Panc1 (cell line): ENCODE measurements around the gene PAFAH1B2. TPM values are rescaled to one million over a fixed set of nuclear protein-coding genes. Genes with fewer than 3 reads are reported as not detected.

Experiments used
- ATAC-seq: fragments of 200-7000 bp; cut with Tn5 transposase; 2 replicates; pipeline ENCODE4 v1.9.1; 2020; ENCODE audit warnings: mild to moderate bottlenecking, moderate library complexity
- BruUV-seq: library from RNA; stranded (reverse); fragments of 400-500 nt; replicated peaks from 2 replicates; lab custom pipeline; 2021; lab: Mats Ljungman, UMichigan
- CTCF ChIA-PET: fragments of 300-600 bp; sonication (Branson Sonifier 250); formaldehyde crosslinking; loops from one replicate; lab custom pipeline; 2022; ENCODE audit warnings: antibody characterized with exemption; lab: Charles Lee
- POLR2A ChIA-PET: fragments of 300-600 bp; sonication (Branson Sonifier 250); formaldehyde crosslinking; loops from one replicate; lab custom pipeline; 2022; ENCODE audit warnings: antibody characterized with exemption; lab: Charles Lee
- DNase-seq: peaks from one replicate; pipeline ENCODE4 v3.0.0-alpha.2; 2010; ENCODE audit warnings: low read depth, low spot score
- H3K27ac ChIP-seq: 2 replicates; pipeline ENCODE4 v1.5.1; 2011; ENCODE audit warnings: mild to moderate bottlenecking, low read length, inconsistent platforms
- H3K27me3 ChIP-seq: fragments of 200-500 bp; sonication (Bioruptor generic); 2 replicates; pipeline ENCODE4 v1.6.0; 2014; ENCODE audit warnings: low read length, inconsistent platforms; ENCODE audit not compliant: control insufficient read depth, insufficient read depth
- H3K36me3 ChIP-seq: fragments of 200-500 bp; sonication (Bioruptor generic); 2 replicates; pipeline ENCODE4 v1.5.1; 2014; ENCODE audit warnings: inconsistent platforms, mild to moderate bottlenecking, low read length, moderate library complexity; ENCODE audit not compliant: control insufficient read depth, insufficient read depth
- H3K4me1 ChIP-seq: 2 replicates; pipeline ENCODE4 v1.5.1; 2011; ENCODE audit warnings: inconsistent platforms, mild to moderate bottlenecking, low read length, moderate library complexity; ENCODE audit not compliant: control insufficient read depth, insufficient read depth
- H3K4me3 ChIP-seq, 2 experiments: 2 replicates each; pipeline ENCODE4 v1.5.1; 2011 to 2012; ENCODE audit warnings: low read depth in 2 of 2, low read length in 2 of 2, mild to moderate bottlenecking in 2 of 2, inconsistent platforms in 1 of 2, moderate library complexity in 1 of 2
- H3K9me3 ChIP-seq: fragments of 200-500 bp; sonication (Bioruptor generic); 2 replicates; pipeline ENCODE4 v1.5.1; 2014; ENCODE audit warnings: low read depth, mild to moderate bottlenecking, inconsistent platforms, low read length, moderate library complexity; ENCODE audit not compliant: control insufficient read depth, insufficient read depth
- CTCF ChIP-seq: fragments of 450-650 bp; IDR thresholded peaks from 2 replicates; pipeline ENCODE4 v1.5.1; 2017; ENCODE audit warnings: mild to moderate bottlenecking
- POLR2AphosphoS5 ChIP-seq: IDR thresholded peaks from 2 replicates; pipeline ENCODE4 v1.6.1; 2012; ENCODE audit warnings: mild to moderate bottlenecking, low read depth, low read length, moderate library complexity
- REST ChIP-seq, 2 experiments: IDR thresholded peaks; 2 replicates each; pipeline ENCODE4 v1.6.1; 2011 to 2012; ENCODE audit warnings: low read depth in 2 of 2, control low read depth in 1 of 2, low read length in 1 of 2, mild to moderate bottlenecking in 1 of 2, moderate library complexity in 1 of 2; ENCODE audit not compliant: insufficient read depth in 1 of 2
- SIN3A ChIP-seq: IDR thresholded peaks from 2 replicates; pipeline ENCODE4 v1.6.1; 2012; ENCODE audit warnings: low read depth, mild to moderate bottlenecking, low read length, moderate library complexity, borderline replicate concordance; ENCODE audit not compliant: insufficient read depth
- TCF7L2 ChIP-seq: IDR thresholded peaks from 2 replicates; pipeline ENCODE4 v1.6.1; 2011; ENCODE audit warnings: mild to moderate bottlenecking, low read depth, low read length, inconsistent platforms
- in situ Hi-C: cut with HindIII; loops from 2 replicates; pipeline ENCODE4 v1.10.0; 2016; ENCODE audit warnings: low sequenced_read_pairs, low pct_unique_long_range_greater_than_20kb
- intact Hi-C: fragments of 100-400 bp; cut with micrococcal nuclease; formaldehyde crosslinking; loops from one replicate; pipeline ENCODE4 v1.10.0; 2022; ENCODE audit not compliant: unreplicated experiment
- total RNA-seq: library from RNA; stranded (reverse); gene quantifications from one replicate; pipeline ENCODE4 v1.2.1, GENCODE V29; 2021; ENCODE audit not compliant: unreplicated experiment

PAFAH1B2 gene
- total RNA-seq, 1 experiment from 2014 or later = 179 TPM

DNA sequence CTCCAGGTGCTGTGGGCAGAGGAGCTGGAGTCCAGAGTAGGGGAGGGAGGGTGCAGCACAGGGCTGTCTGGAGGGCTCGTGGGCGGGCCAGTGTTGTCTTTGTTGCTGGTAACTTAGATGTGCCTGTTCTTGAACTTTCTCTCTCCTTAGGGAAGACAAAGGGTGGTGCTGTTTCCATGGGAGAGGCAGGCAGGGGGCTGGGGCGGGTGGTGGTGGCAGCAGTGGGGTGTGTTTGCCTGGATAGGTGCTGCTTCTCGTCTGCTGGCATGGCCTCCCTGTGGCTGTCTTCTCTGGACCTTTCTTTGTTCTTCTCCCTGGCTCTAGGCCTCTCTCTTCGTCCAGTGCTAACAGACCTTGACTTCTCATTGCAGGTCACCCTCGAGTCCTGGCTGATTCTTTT is 42.9 kb downstream of the PAFAH1B2 start:
- Histone ChIP-seq H3K36me3 (no peaks in the 10 kb centered on the region), H3K27me3 (no peaks in the 10 kb centered on the region), H3K4me1 (no peaks in the 10 kb centered on the region), H3K9me3 (no peaks in the 10 kb centered on the region), H3K27ac (no peak overlapping the region), H3K4me3 (no peak overlapping the region)
- CTCF ChIA-PET = no interaction called here
- no TSS peak for BruUV-seq
- TF ChIP-seq SIN3A = no peak
- TF ChIP-seq REST (IDR thresholded peaks at IDR 0.05; ENCODE audit: insufficient read depth in 1 of 2, low read depth in 2 of 2, low read length in 1 of 2) = no peak
- TF ChIP-seq CTCF = no peak
- no peak for TF ChIP-seq POLR2AphosphoS5
- no peak for TF ChIP-seq TCF7L2
- ATAC-seq (no peak), DNase-seq (no peak)
- in situ Hi-C loops = no loop called here
- POLR2A ChIA-PET = no interaction called here
- intact Hi-C loops = no loop called here

DNA sequence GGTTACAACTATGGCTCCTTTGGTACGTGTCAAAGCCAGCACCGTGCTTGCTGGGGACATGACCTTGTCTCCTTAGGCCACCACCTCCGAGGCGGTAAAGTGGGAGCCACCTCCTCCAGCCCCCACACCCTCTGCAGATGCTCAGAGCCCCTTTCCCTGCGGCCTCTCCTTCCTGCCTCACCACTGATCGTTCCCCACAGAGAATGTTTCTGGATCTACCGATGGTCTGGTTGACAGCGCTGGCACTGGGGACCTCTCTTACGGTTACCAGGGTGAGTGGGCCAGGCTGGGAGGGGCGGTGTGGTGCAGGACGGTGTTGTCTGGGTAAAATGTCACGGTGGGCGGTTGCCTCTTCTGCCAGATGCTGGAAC is 43.3 kb downstream of the PAFAH1B2 start:
- BruUV-seq = no TSS peak
- H3K36me3 ChIP-seq = no peaks in the 10 kb centered on the region
- CTCF ChIA-PET = no interaction called here

More for the DNA sequence above, 43.3 kb downstream of the PAFAH1B2 start:
- Histone ChIP-seq H3K4me3 (no peak overlapping the region), H3K27me3 (no peaks in the 10 kb centered on the region), H3K4me1 (no peaks in the 10 kb centered on the region), H3K9me3 (no peaks in the 10 kb centered on the region), H3K27ac (no peak overlapping the region)
- DNase-seq = no peak
- no peak for ATAC-seq
- POLR2A ChIA-PET = no interaction called here
- no peak for TF ChIP-seq SIN3A
- no peak for TF ChIP-seq TCF7L2
- TF ChIP-seq REST (IDR thresholded peaks at IDR 0.05; ENCODE audit: insufficient read depth in 1 of 2, low read depth in 2 of 2, low read length in 1 of 2) = no peak
- TF ChIP-seq POLR2AphosphoS5 = no peak
- TF ChIP-seq CTCF = no peak
- in situ Hi-C loops = no loop called here
- intact Hi-C loops = no loop called here
